Lung (tissue), 12 donors: ENCODE data around the gene PCK1. TPM values are rescaled to one million over a fixed set of nuclear protein-coding genes. Genes with fewer than 3 reads are reported as not detected.
A peak's percentile ranks its signal among the peaks of the same experiment; 100 is the strongest.

ENCODE experiments used
- ATAC-seq: fragments of 200-7000 bp; cut with Tn5 transposase; one replicate; pipeline ENCODE4 v1.9.1; 2020; ENCODE audit warnings: moderate number of reproducible peaks; ENCODE audit not compliant: insufficient read depth, low FRiP score
- DNase-seq, 3 donors: peaks; one replicate each; pipeline ENCODE4 v3.0.0-alpha.2; 2013 to 2017
- H3K27ac ChIP-seq, 2 donors: one replicate each; pipeline ENCODE4 v1.5.1; 2013; ENCODE audit warnings: mild to moderate bottlenecking in 2 of 2, moderate library complexity in 2 of 2, control low read depth in 1 of 2, inconsistent platforms in 1 of 2, low read depth in 1 of 2, low read length in 1 of 2
- H3K27me3 ChIP-seq, 3 donors: one replicate each; pipeline ENCODE4 v1.5.1; 2013; ENCODE audit warnings: low read length in 2 of 3; ENCODE audit not compliant: control insufficient read depth in 3 of 3, insufficient read depth in 3 of 3
- H3K36me3 ChIP-seq, 4 donors: one replicate each; pipeline ENCODE4 v1.5.1; 2013; ENCODE audit warnings: low read length in 4 of 4, mild to moderate bottlenecking in 1 of 4, moderate library complexity in 1 of 4; ENCODE audit not compliant: control insufficient read depth in 4 of 4, insufficient read depth in 4 of 4
- H3K4me1 ChIP-seq, 5 donors: one replicate each; pipeline ENCODE4 v1.5.1; 2013; ENCODE audit warnings: low read length in 5 of 5, mild to moderate bottlenecking in 2 of 5, moderate library complexity in 1 of 5; ENCODE audit not compliant: control insufficient read depth in 5 of 5, insufficient read depth in 5 of 5
- H3K4me3 ChIP-seq: one replicate; pipeline ENCODE4 v1.5.1; 2013; ENCODE audit warnings: mild to moderate bottlenecking, control low read depth, moderate library complexity
- H3K9ac ChIP-seq, 2 donors: one replicate each; pipeline ENCODE4 v1.5.1; 2013; ENCODE audit warnings: low read length in 2 of 2, control low read depth in 1 of 2; ENCODE audit not compliant: insufficient read depth in 1 of 2
- H3K9me3 ChIP-seq, 4 donors: one replicate each; pipeline ENCODE4 v1.5.1; 2013; ENCODE audit warnings: low read length in 3 of 4, mild to moderate bottlenecking in 1 of 4, moderate library complexity in 1 of 4; ENCODE audit not compliant: control insufficient read depth in 4 of 4, insufficient read depth in 3 of 4
- WGBS, 2 donors: extraction: QIAGEN DNeasy Blood & Tissue Kit; methylation state at CpG; one replicate each; pipeline ENCODE4 v1.1.7; 2013; 5-methylcytosine and 5-hydroxymethylcytosine counted together
- polyA plus RNA-seq, 2 donors: library from polyadenylated mRNA; stranded (reverse); fragments of 200-250 nt; gene quantifications; one replicate each; pipeline ENCODE4 v1.2.1, GENCODE V29; 2013
- total RNA-seq, 2 donors: library from RNA; depleted of rRNA in 1 of 2; stranded (reverse); fragments of >200 nt in 1 of 2; gene quantifications; one replicate each; pipeline ENCODE4 v1.2.1, GENCODE V29; 2014 to 2021
- TF ChIP-seq, protein P1 (sequence below): IDR thresholded peaks from 2 replicates; pipeline ENCODE4 v1.5.1; 2012; ENCODE audit warnings: mild to moderate bottlenecking; ENCODE audit errors: control extremely low read depth, extremely low read depth
- donor health status: control.
- donor health status: control.
- donor health status: Bipolar disorder and iron deficiency.
- donor health status: healthy.
- donor health status: DM: yes; HTN: yes; CAD: no.

PCK1 gene
- total and polyA plus RNA-seq, 4 donors: 0.05 to 1.7 (median 0.55) TPM

DNA sequence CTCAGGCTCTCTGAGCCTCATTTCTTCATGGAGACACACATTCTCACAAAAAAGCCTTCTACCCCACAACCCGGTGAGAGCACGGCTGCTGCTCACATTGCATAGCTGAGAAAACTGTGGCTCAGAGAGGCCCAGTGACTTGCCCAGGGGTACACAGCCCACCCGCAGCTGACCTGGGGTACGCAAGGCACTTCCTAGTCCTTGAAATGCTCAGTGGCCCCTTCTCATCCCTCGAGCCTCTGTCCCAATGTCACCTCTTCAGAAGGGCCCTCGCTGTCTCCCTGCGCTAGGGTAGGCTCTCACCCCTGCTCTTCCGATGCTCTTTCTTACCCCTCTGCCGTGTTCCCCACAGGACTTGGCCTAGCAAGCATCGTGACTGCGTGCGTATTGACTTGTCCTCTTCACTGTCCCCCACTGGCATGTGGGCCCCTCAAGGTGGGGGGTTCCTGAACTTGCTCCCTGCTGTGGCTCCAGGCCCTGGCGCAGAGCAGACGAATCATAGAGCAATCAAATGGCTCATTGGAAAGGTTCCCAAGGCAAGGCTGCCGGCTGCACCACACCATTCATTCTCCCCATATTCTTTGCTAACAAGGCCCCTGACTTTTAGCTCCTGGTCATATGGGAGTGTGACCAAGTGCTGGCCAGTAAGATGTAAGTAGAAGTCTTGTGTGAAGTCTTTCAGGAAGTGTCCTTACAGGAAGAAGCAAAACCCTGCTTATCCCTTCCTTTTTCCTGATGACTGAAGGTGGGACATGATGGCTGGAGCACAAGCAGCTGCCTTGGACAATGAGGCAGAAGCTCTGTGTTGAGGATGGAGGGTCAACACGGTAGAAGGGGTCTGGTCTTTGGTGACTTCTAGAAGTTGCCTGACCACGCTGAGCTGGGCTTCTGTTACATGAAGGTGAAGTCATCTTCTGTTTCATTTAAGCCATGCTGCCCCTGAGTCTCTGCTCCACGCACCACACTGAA, 22.7 kb downstream of the PCK1 start:
- H3K27ac ChIP-seq: peak overlapping the region in 1 of 2 donors; percentile 35
- no peaks in the 10 kb centered on the region for H3K36me3 ChIP-seq
- H3K4me3 ChIP-seq: no peak overlapping the region
- no peak overlapping the region for H3K9ac ChIP-seq
- H3K27me3 ChIP-seq: peaks cover 0 to 8% (median 4%) of the 10 kb centered on the region in 3 donors
- H3K4me1 ChIP-seq: peaks cover 0 to 15% (median 11%) of the 10 kb centered on the region in 5 donors
- TF ChIP-seq, protein P1, sequence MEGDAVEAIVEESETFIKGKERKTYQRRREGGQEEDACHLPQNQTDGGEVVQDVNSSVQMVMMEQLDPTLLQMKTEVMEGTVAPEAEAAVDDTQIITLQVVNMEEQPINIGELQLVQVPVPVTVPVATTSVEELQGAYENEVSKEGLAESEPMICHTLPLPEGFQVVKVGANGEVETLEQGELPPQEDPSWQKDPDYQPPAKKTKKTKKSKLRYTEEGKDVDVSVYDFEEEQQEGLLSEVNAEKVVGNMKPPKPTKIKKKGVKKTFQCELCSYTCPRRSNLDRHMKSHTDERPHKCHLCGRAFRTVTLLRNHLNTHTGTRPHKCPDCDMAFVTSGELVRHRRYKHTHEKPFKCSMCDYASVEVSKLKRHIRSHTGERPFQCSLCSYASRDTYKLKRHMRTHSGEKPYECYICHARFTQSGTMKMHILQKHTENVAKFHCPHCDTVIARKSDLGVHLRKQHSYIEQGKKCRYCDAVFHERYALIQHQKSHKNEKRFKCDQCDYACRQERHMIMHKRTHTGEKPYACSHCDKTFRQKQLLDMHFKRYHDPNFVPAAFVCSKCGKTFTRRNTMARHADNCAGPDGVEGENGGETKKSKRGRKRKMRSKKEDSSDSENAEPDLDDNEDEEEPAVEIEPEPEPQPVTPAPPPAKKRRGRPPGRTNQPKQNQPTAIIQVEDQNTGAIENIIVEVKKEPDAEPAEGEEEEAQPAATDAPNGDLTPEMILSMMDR: no peak
- DNase-seq: no peak
- 85 to 89% methylated on average over 18 of the region's 18 CpGs for WGBS, 2 donors
- ATAC-seq: no peak
- H3K9me3 ChIP-seq: peaks cover 0 to 8% (median 3%) of the 10 kb centered on the region in 4 donors

DNA sequence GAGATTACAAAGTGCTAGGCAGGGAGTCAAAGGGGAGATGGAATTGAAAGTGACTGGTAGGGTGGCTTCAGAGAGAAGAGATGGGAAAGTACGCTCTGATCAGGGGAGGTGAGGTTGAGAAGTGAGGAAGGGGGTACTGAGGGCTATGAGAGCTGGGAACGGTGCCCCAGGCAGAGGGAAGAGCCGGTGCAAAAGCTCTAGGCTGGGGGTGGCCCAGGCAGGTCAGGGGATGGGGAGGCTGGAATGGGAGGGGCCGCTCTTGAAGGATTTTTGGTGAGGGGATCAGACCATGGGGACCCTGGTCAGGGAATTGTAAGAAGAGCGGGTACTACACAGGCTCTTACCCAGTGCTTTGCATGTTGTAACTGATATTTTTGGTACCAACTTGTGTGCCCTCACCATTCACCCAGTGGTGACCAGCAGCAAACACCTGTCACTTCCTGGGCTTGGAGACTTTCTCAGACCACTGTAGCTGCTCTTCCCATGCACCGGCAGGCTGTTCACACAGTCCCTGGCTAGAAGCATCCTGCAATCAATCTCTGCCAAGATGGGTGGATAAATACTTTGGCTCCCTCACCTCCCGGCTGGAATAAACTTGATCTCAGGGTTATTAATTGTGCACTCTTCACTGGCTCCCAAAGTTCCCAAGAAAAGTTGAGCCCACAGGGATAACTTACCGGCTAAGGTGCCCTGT, 24.0 kb downstream of the PCK1 start:
- 72 to 85% methylated on average over 8 of the region's 8 CpGs for WGBS, 2 donors
- Histone ChIP-seq H3K4me1 (peaks cover 0 to 15% (median 11%) of the 10 kb centered on the region in 5 donors), H3K27ac (no peak overlapping the region), H3K27me3 (peaks cover 0 to 6% (median 0%) of the 10 kb centered on the region in 3 donors), H3K9me3 (peaks cover 0 to 13% (median 3%) of the 10 kb centered on the region in 4 donors), H3K36me3 (no peaks in the 10 kb centered on the region), H3K9ac (no peak overlapping the region), H3K4me3 (no peak overlapping the region)
- DNase-seq (no peak), ATAC-seq (no peak)
- TF ChIP-seq, protein P1: no peak

DNA sequence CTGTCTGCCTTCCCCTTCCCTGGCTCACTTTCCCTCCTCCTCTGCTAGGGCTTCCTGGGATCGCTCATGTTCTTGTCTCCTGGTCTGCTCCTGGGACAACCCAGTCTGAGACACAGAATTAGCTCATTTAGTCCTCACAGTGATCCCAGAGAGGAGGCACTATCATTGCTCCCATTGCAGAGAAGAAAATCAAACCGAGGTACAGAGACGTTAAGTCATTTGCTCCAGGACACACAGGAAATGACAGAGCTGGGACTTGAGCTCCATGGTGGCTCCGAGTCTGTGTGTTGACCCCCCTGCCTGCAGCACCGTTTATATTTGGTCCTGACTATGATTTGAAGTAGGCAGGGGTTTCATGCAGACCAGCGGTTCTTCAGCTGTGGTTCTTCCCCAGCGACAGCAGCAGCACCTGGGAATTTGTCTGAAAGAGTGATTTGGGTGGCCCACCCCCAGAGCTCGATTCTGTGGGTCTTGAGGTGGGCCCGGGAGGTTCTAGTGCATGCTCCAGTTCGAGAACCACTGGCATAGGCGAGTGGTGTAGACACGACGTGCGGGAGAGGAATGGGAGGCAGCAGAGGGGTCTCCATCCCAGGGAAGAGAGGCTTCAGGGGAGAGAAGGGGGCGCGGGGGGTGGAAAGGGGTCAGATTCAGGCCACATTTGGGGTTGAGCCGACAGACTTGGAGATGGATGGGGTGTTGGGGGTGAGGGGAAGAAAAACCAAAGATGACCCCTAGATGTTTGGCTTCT, 24.7 kb downstream of the PCK1 start:
- ATAC-seq: no peak
- WGBS, 2 donors: 76 to 80% methylated on average over 17 of the region's 17 CpGs
- no peak for DNase-seq
- Histone ChIP-seq H3K4me1 (peaks cover 0 to 15% (median 11%) of the 10 kb centered on the region in 5 donors), H3K4me3 (no peak overlapping the region), H3K9ac (no peak overlapping the region), H3K9me3 (peaks cover 0 to 13% (median 3%) of the 10 kb centered on the region in 4 donors), H3K27me3 (no peaks in the 10 kb centered on the region), H3K27ac (no peak overlapping the region), H3K36me3 (no peaks in the 10 kb centered on the region)
- TF ChIP-seq, protein P1: no peak
